Measurements from ENCODE around the gene PIK3CD. TPM values are rescaled to one million over a fixed set of nuclear protein-coding genes. Genes with fewer than 3 reads are reported as not detected.
"Not testable (repeated sequence)": the region's sequence is repeated elsewhere in the genome, so short reads cannot be mapped to it uniquely, and the experiment has no call there.

PIK3CD gene
- total and polyA plus RNA-seq, 2 donors = 15.1 to 30.4 TPM

DNA sequence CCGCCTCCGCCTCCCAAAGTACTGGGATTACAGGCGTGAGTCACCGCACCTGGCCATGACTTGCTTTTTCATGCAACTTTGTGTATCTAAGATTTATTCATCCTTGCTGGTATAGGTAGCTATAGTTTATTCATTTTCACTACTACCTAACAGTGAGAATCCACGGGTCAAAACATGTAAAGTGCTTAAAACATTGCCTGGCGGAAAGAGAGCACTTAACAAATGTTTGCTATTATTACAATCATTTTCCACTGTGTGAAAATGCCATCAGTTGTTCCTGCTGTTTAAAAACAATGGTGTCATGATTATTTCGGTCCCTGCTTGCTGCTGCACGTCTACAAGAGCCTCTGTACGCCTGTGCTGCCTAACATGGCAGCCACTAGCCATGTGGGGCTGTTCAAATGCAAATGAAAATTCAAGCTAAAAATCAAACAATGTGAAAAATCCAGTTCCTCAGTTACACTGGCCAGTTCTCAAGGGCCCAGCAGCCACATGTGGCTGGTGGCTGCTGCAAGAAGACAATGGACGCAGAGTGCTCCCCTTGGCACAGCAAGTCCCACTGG, 107.1 kb downstream of the PIK3CD start:
- DNase-seq (ENCODE audit: low read depth in 6 of 9, low spot score in 9 of 9) = no peak
- Histone ChIP-seq H3K27me3 (ENCODE audit: control insufficient read depth in 2 of 2, insufficient read depth in 1 of 2, low read length in 1 of 2) (no peaks in the 10 kb centered on the region), H3K4me1 (ENCODE audit: control insufficient read depth in 2 of 2, insufficient read depth in 2 of 2, low read length in 2 of 2) (no peaks in the 10 kb centered on the region), H3K4me3 (ENCODE audit: low read length in 2 of 2) (no peak overlapping the region), H3K9me3 (ENCODE audit: control insufficient read depth in 2 of 2, insufficient read depth in 1 of 2, low read length in 1 of 2) (no peaks in the 10 kb centered on the region), H3K36me3 (ENCODE audit: control insufficient read depth in 2 of 2, insufficient read depth in 2 of 2, low read length in 1 of 2) (peaks cover 13 to 35% of the 10 kb centered on the region in 2 donors), H3K27ac (ENCODE audit: low read depth in 1 of 2, low read length in 1 of 2) (no peak overlapping the region)
- 96% methylated on average over 10 of the region's 10 CpGs for WGBS

DNA sequence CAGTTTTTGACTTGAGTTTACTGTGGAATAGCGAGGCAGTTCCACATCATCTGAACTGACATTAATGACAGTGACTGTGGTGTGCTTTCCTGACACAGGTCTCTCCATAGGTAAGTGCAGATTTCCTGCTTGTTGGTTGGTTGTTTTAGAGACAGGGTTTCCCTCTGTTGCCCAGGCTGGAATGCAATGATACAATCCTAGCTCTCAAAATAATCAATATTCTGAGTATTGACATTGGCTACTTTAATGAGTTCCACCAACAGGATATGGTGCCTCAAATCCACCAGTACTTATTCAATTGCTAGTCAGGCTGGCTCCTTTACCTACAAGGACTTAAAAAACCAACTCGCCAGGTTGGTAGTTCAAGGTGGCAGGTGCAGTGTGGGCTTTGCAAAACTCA, 108.4 kb downstream of the PIK3CD start:
- Histone ChIP-seq H3K9me3 (ENCODE audit: control insufficient read depth in 2 of 2, insufficient read depth in 1 of 2, low read length in 1 of 2) (no peaks in the 10 kb centered on the region), H3K27ac (ENCODE audit: low read depth in 1 of 2, low read length in 1 of 2) (no peak overlapping the region)
- WGBS = 100% methylated on average over 2 of the region's 2 CpGs

DNA sequence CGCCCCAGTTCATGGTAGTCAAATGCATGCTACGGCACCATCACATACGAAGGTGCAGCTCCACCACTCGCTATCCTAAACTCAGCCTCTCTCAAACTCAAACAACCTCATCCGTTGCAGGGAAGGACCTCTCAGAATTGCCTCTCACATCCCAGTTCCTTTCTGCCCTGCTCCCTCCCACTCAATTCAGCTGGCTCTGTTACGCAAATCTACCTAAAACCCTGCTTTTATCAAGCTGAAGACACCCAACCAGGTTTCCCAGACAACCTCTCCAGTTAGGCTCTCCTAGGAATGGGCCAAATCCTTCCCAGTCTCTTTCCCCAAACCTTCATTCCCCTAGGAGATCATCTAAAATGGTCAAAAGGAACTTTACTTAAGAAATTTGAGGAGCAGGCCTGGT, 109.3 kb downstream of the PIK3CD start:
- no peak overlapping the region for H3K27ac ChIP-seq (ENCODE audit: low read depth in 1 of 2, low read length in 1 of 2)
- peaks cover 11 to 18% of the 10 kb centered on the region in 2 donors for H3K36me3 ChIP-seq (ENCODE audit: control insufficient read depth in 2 of 2, insufficient read depth in 2 of 2, low read length in 1 of 2)
- H3K27me3 ChIP-seq (ENCODE audit: control insufficient read depth in 2 of 2, insufficient read depth in 1 of 2, low read length in 1 of 2) = no peaks in the 10 kb centered on the region
- H3K4me3 ChIP-seq (ENCODE audit: low read length in 2 of 2) = no peak overlapping the region
- no peak for DNase-seq (ENCODE audit: low read depth in 6 of 9, low spot score in 9 of 9)
- H3K4me1 ChIP-seq (ENCODE audit: control insufficient read depth in 2 of 2, insufficient read depth in 2 of 2, low read length in 2 of 2) = no peaks in the 10 kb centered on the region
- 97% methylated on average over 6 of the region's 6 CpGs for WGBS
- no peaks in the 10 kb centered on the region for H3K9me3 ChIP-seq (ENCODE audit: control insufficient read depth in 2 of 2, insufficient read depth in 1 of 2, low read length in 1 of 2)

More for the DNA sequence above, 108.4 kb downstream of the PIK3CD start:
- H3K4me1 ChIP-seq (ENCODE audit: control insufficient read depth in 2 of 2, insufficient read depth in 2 of 2, low read length in 2 of 2) = no peaks in the 10 kb centered on the region
- H3K27me3 ChIP-seq (ENCODE audit: control insufficient read depth in 2 of 2, insufficient read depth in 1 of 2, low read length in 1 of 2) = no peaks in the 10 kb centered on the region
- H3K36me3 ChIP-seq (ENCODE audit: control insufficient read depth in 2 of 2, insufficient read depth in 2 of 2, low read length in 1 of 2) = peaks cover 12 to 22% of the 10 kb centered on the region in 2 donors
- DNase-seq (ENCODE audit: low read depth in 6 of 9, low spot score in 9 of 9) = no peak
- H3K4me3 ChIP-seq (ENCODE audit: low read length in 2 of 2) = no peak overlapping the region

- H3K9me3 ChIP-seq (ENCODE audit: control insufficient read depth in 2 of 2, insufficient read depth in 1 of 2, low read length in 1 of 2) = no peaks in the 10 kb centered on the region
- H3K4me1 ChIP-seq (ENCODE audit: control insufficient read depth in 2 of 2, insufficient read depth in 2 of 2, low read length in 2 of 2) = no peaks in the 10 kb centered on the region
- no peak overlapping the region for H3K27ac ChIP-seq (ENCODE audit: low read depth in 1 of 2, low read length in 1 of 2)
- peaks cover 11 to 18% of the 10 kb centered on the region in 2 donors for H3K36me3 ChIP-seq (ENCODE audit: control insufficient read depth in 2 of 2, insufficient read depth in 2 of 2, low read length in 1 of 2)
- 95% methylated on average over 9 of the region's 9 CpGs for WGBS
- H3K27me3 ChIP-seq (ENCODE audit: control insufficient read depth in 2 of 2, insufficient read depth in 1 of 2, low read length in 1 of 2) = no peaks in the 10 kb centered on the region
- no peak for DNase-seq (ENCODE audit: low read depth in 6 of 9, low spot score in 9 of 9)
- no peak overlapping the region for H3K4me3 ChIP-seq (ENCODE audit: low read length in 2 of 2)
Measured at GRCh38 chr1:9761855-9762254, 110.3 kb downstream of the PIK3CD start.

- H3K27ac ChIP-seq (ENCODE audit: low read depth in 1 of 2, low read length in 1 of 2); H3K4me3 ChIP-seq (ENCODE audit: low read length in 2 of 2); DNase-seq (ENCODE audit: low read depth in 6 of 9, low spot score in 9 of 9); H3K27me3 ChIP-seq (ENCODE audit: control insufficient read depth in 2 of 2, insufficient read depth in 1 of 2, low read length in 1 of 2); H3K9me3 ChIP-seq (ENCODE audit: control insufficient read depth in 2 of 2, insufficient read depth in 1 of 2, low read length in 1 of 2); H3K4me1 ChIP-seq (ENCODE audit: control insufficient read depth in 2 of 2, insufficient read depth in 2 of 2, low read length in 2 of 2): not testable (repeated sequence)
- H3K36me3 ChIP-seq (ENCODE audit: control insufficient read depth in 2 of 2, insufficient read depth in 2 of 2, low read length in 1 of 2) = peaks cover 11 to 18% of the 10 kb centered on the region in 2 donors
- WGBS = 99% methylated on average over 25 of the region's 25 CpGs
Measured at GRCh38 chr1:9762446-9762845, 110.9 kb downstream of the PIK3CD start.

DNA sequence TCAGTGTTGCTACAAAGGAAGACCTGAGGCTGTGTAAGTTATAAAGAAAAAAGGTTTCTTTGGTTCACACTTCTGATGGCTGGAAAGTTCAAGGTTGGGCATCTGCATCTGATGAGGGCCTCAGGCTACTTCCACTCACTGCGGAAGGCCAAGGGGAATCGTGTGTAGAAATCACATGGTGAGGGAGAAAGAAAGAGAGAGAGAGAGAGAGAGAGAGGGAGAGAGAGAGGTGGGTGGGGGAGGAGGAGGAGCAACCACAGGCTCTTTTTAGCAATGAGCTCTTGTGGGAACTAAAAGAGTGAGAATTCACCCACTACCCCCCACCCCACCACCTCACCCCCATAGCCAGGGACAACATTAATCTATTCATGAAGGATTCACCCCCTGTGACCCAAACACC, 112.4 kb downstream of the PIK3CD start:
- no peaks in the 10 kb centered on the region for H3K27me3 ChIP-seq (ENCODE audit: control insufficient read depth in 2 of 2, insufficient read depth in 1 of 2, low read length in 1 of 2)
- no peaks in the 10 kb centered on the region for H3K9me3 ChIP-seq (ENCODE audit: control insufficient read depth in 2 of 2, insufficient read depth in 1 of 2, low read length in 1 of 2)
- H3K4me3 ChIP-seq (ENCODE audit: low read length in 2 of 2) = no peak overlapping the region
- 96% methylated on average over 2 of the region's 2 CpGs for WGBS
- H3K36me3 ChIP-seq (ENCODE audit: control insufficient read depth in 2 of 2, insufficient read depth in 2 of 2, low read length in 1 of 2) = peaks cover 11 to 16% of the 10 kb centered on the region in 2 donors
- H3K4me1 ChIP-seq (ENCODE audit: control insufficient read depth in 2 of 2, insufficient read depth in 2 of 2, low read length in 2 of 2) = no peaks in the 10 kb centered on the region
- H3K27ac ChIP-seq (ENCODE audit: low read depth in 1 of 2, low read length in 1 of 2) = no peak overlapping the region
- no peak for DNase-seq (ENCODE audit: low read depth in 6 of 9, low spot score in 9 of 9)

DNA sequence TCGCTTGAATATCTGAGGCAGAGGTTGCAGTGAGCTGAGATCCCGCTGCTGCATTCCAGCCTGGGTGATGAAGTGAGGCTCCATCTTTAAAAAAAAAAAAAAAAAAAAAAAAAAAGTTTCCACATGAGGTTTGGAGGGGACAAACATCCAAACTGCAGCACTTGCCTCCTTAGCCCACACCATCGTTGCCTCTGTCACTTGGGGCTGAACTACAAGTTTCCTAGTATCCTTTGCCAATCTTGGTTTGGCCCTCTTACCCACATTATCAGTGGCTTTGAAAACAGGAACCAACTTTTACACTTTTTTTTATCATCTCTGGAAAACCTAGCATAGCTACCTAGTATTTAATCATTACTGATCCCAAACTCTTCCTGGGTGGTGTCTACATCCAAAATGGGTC, 113.0 kb downstream of the PIK3CD start:
- Histone ChIP-seq H3K4me1 (ENCODE audit: control insufficient read depth in 2 of 2, insufficient read depth in 2 of 2, low read length in 2 of 2) (no peaks in the 10 kb centered on the region), H3K36me3 (ENCODE audit: control insufficient read depth in 2 of 2, insufficient read depth in 2 of 2, low read length in 1 of 2) (peaks cover 11 to 19% of the 10 kb centered on the region in 2 donors), H3K4me3 (ENCODE audit: low read length in 2 of 2) (no peak overlapping the region), H3K27me3 (ENCODE audit: control insufficient read depth in 2 of 2, insufficient read depth in 1 of 2, low read length in 1 of 2) (no peaks in the 10 kb centered on the region), H3K27ac (ENCODE audit: low read depth in 1 of 2, low read length in 1 of 2) (no peak overlapping the region), H3K9me3 (ENCODE audit: control insufficient read depth in 2 of 2, insufficient read depth in 1 of 2, low read length in 1 of 2) (no peaks in the 10 kb centered on the region)
- DNase-seq (ENCODE audit: low read depth in 6 of 9, low spot score in 9 of 9) = no peak
- WGBS = 74% methylated on average over 3 of the region's 3 CpGs

- Histone ChIP-seq H3K36me3 (ENCODE audit: control insufficient read depth in 2 of 2, insufficient read depth in 2 of 2, low read length in 1 of 2) (peaks cover 15 to 20% of the 10 kb centered on the region in 2 donors), H3K4me3 (ENCODE audit: low read length in 2 of 2) (no peak overlapping the region), H3K4me1 (ENCODE audit: control insufficient read depth in 2 of 2, insufficient read depth in 2 of 2, low read length in 2 of 2) (no peaks in the 10 kb centered on the region), H3K27ac (ENCODE audit: low read depth in 1 of 2, low read length in 1 of 2) (no peak overlapping the region), H3K9me3 (ENCODE audit: control insufficient read depth in 2 of 2, insufficient read depth in 1 of 2, low read length in 1 of 2) (no peaks in the 10 kb centered on the region), H3K27me3 (ENCODE audit: control insufficient read depth in 2 of 2, insufficient read depth in 1 of 2, low read length in 1 of 2) (no peaks in the 10 kb centered on the region)
- DNase-seq (ENCODE audit: low read depth in 6 of 9, low spot score in 9 of 9) = no peak
- WGBS = 97% methylated on average over 15 of the region's 15 CpGs
Measured at GRCh38 chr1:9766759-9767442, 115.4 kb downstream of the PIK3CD start.

- no peaks in the 10 kb centered on the region for H3K27me3 ChIP-seq (ENCODE audit: control insufficient read depth in 2 of 2, insufficient read depth in 1 of 2, low read length in 1 of 2)
- WGBS = 95% methylated on average over 24 of the region's 24 CpGs
- H3K4me3 ChIP-seq (ENCODE audit: low read length in 2 of 2) = no peak overlapping the region
- no peaks in the 10 kb centered on the region for H3K9me3 ChIP-seq (ENCODE audit: control insufficient read depth in 2 of 2, insufficient read depth in 1 of 2, low read length in 1 of 2)
- H3K36me3 ChIP-seq (ENCODE audit: control insufficient read depth in 2 of 2, insufficient read depth in 2 of 2, low read length in 1 of 2) = peaks cover 22 to 26% of the 10 kb centered on the region in 2 donors
- H3K27ac ChIP-seq (ENCODE audit: low read depth in 1 of 2, low read length in 1 of 2) = no peak overlapping the region
- DNase-seq (ENCODE audit: low read depth in 6 of 9, low spot score in 9 of 9) = no peak
- H3K4me1 ChIP-seq (ENCODE audit: control insufficient read depth in 2 of 2, insufficient read depth in 2 of 2, low read length in 2 of 2) = no peaks in the 10 kb centered on the region
Measured at GRCh38 chr1:9767964-9768668, 116.6 kb downstream of the PIK3CD start.

All from thymus (tissue), 11 donors.